Measurements from ENCODE around the gene OR9A2. TPM values are rescaled to one million over a fixed set of nuclear protein-coding genes. Genes with fewer than 3 reads are reported as not detected.

OR9A2 gene
- total and polyA plus RNA-seq, 11 donors, result 0.29 TPM; not detected in 10

GRCh38 chr7:143015926-143016490, 10.9 kb downstream of the OR9A2 start:
- TF ChIP-seq CTCF (IDR thresholded peaks at IDR 0.05) (no peak), POLR2A (IDR thresholded peaks at IDR 0.05) (no peak)
- 74 to 84% (median 81%) methylated on average over 3 of the region's 3 CpGs for WGBS, 4 donors
- ATAC-seq, result no peak
- H3K36me3 ChIP-seq, result no peaks in the 10 kb centered on the region
- no peaks in the 10 kb centered on the region for H3K27me3 ChIP-seq
- no peak for DNase-seq
- H3K4me1 ChIP-seq, result peaks cover 0 to 9% (median 0%) of the 10 kb centered on the region in 12 donors
- no peak overlapping the region for H3K27ac ChIP-seq
- intact Hi-C loops (cut with DNase I), result loop anchor here in 1 of 10 donors (2.0 kb wide), 1 partner anchor 197 kb away; no protein-coding TSS in a partner anchor
- peaks cover 0 to 9% (median 0%) of the 10 kb centered on the region in 12 donors for H3K9me3 ChIP-seq
- H3K4me3 ChIP-seq, result no peak overlapping the region

- Histone ChIP-seq H3K27me3 (no peaks in the 10 kb centered on the region), H3K4me3 (no peak overlapping the region), H3K36me3 (no peaks in the 10 kb centered on the region), H3K4me1 (peaks cover 0 to 9% (median 0%) of the 10 kb centered on the region in 12 donors), H3K27ac (no peak overlapping the region), H3K9me3 (peaks cover 0 to 9% (median 0%) of the 10 kb centered on the region in 12 donors)
- DNase-seq (no peak), ATAC-seq (no peak)
- intact Hi-C loops (cut with DNase I), result loop anchor here in 1 of 10 donors (2.0 kb wide), 1 partner anchor 198 kb away; no protein-coding TSS in a partner anchor
- TF ChIP-seq CTCF (IDR thresholded peaks at IDR 0.05) (no peak), POLR2A (IDR thresholded peaks at IDR 0.05) (no peak)
- 48 to 73% (median 55%) methylated on average over 2 of the region's 2 CpGs for WGBS, 4 donors
These were observed 11.8 kb downstream of the OR9A2 start for GRCh38 chr7:143015084-143015483.

- TF ChIP-seq CTCF (IDR thresholded peaks at IDR 0.05), result no peak
- no peak for TF ChIP-seq POLR2A (IDR thresholded peaks at IDR 0.05)
- no peak overlapping the region for H3K4me3 ChIP-seq
- intact Hi-C loops (cut with DNase I), result loop anchor here in 1 of 10 donors (2.0 kb wide), 1 partner anchor 199 kb away; no protein-coding TSS in a partner anchor
- DNase-seq, result no peak
- WGBS, 4 donors, result 61 to 72% (median 69%) methylated on average over 5 of the region's 5 CpGs
- peaks cover 0 to 9% (median 0%) of the 10 kb centered on the region in 12 donors for H3K4me1 ChIP-seq
- ATAC-seq, result peak in 1 of 4 donors; percentile 33
- peak overlapping the region in 3 of 12 donors; percentile 7 to 37 (median 25) for H3K27ac ChIP-seq
- no peaks in the 10 kb centered on the region for H3K27me3 ChIP-seq
- H3K9me3 ChIP-seq, result peaks cover 0 to under 1% (median 0%) of the 10 kb centered on the region in 12 donors
- H3K36me3 ChIP-seq, result no peaks in the 10 kb centered on the region
These were observed 13.0 kb downstream of the OR9A2 start for GRCh38 chr7:143013893-143014292.

- peak overlapping the region in 3 of 12 donors; percentile 7 to 37 (median 25) for H3K27ac ChIP-seq
- no peak for TF ChIP-seq POLR2A (IDR thresholded peaks at IDR 0.05)
- TF ChIP-seq CTCF (IDR thresholded peaks at IDR 0.05), result no peak
- no peak overlapping the region for H3K4me3 ChIP-seq
- 75 to 89% (median 83%) methylated on average over 1 of the region's 1 CpG for WGBS, 4 donors
- ATAC-seq (peak in 1 of 4 donors; percentile 42), DNase-seq (no peak)
- no peaks in the 10 kb centered on the region for H3K36me3 ChIP-seq
- intact Hi-C loops (cut with DNase I), result no loop called here
- H3K9me3 ChIP-seq, result no peaks in the 10 kb centered on the region
- H3K4me1 ChIP-seq, result peaks cover 0 to 9% (median 0%) of the 10 kb centered on the region in 12 donors
- H3K27me3 ChIP-seq, result no peaks in the 10 kb centered on the region
These were observed 13.5 kb downstream of the OR9A2 start for GRCh38 chr7:143013473-143013872.

All from heart left ventricle (tissue), 16 donors.